ENCODE measurements around the gene TGFBR3L. TPM values are rescaled to one million over a fixed set of nuclear protein-coding genes. Genes with fewer than 3 reads are reported as not detected.

TGFBR3L gene
- total and polyA plus RNA-seq, 2 of the 8 experiments (the other 6 are each of a cell fraction or from before 2014, with no cell fraction given) = 3.1 to 3.7 TPM

DNA sequence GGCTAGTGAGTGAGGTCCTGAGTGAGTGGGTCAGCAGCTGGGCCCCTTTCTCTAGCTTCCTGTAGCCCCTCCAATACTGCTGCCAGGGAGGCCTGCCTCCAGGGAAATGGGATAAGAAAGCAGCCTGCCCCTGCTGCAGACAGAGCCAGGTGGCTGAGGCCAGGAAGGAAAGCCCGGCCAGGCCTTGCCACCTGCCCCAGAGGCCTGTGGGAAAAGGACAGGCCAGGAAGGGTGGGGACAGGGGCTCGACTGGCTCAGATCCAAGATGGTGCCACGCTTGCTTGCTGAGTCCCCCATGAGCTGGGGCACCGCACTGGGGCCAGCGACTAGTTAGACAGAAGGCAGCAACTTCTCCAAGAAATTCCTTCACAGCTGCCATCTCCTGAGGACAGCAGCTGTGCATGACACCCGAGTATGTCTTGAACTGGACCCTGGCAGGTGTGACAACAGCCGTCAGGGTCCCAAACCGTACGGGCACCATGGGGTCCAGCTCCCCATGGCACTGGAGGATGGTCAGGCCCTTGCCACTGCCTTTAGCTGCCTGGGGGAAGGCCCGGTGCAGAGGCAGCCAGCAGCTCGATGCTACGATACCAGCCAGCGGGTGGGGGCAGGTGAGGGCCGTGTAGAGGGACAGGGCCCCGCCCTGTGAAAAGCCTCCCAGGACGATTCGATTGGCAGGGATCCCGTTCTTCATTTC is 35.4 kb upstream of the TGFBR3L start:
- H3K4me1 ChIP-seq (replicated peaks in 1 of 4; ENCODE audit: control insufficient read depth in 3 of 4, insufficient read depth in 4 of 4, low read length in 3 of 4) = peaks cover 0 to 3% (median 0%) of the 10 kb centered on the region in 4 experiments; a peak in 1 of 7 replicates
- H4K20me1 ChIP-seq (replicated peaks in 1 of 2; ENCODE audit: control insufficient read depth in 1 of 2, insufficient read depth in 2 of 2, low read length in 2 of 2) = no peaks in the 10 kb centered on the region
- H2BK20ac ChIP-seq (ENCODE audit: low read length) = no peak overlapping the region
- no peak overlapping the region for H3K23ac ChIP-seq (ENCODE audit: insufficient read length)
- H2BK5ac ChIP-seq (ENCODE audit: low read depth, low read length) = no peak overlapping the region
- H3K56ac ChIP-seq (replicated peaks; ENCODE audit: insufficient read length, low read depth, low read length) = no peak overlapping the region
- no peak overlapping the region for H2BK15ac ChIP-seq (ENCODE audit: low read length)
- H4K8ac ChIP-seq (ENCODE audit: extremely low read depth, insufficient read depth, low read length) = no peak overlapping the region; the same call in 1 of the 2 replicates
- H3K4me3 ChIP-seq (ENCODE audit: extremely low read depth in 1 of 4, insufficient read depth in 2 of 4, low read depth in 3 of 4, low read length in 4 of 4) = no peak overlapping the region
- no peak overlapping the region for H3K9ac ChIP-seq (replicated peaks in 1 of 4; ENCODE audit: extremely low read depth in 1 of 4, low read depth in 3 of 4, low read length in 3 of 4)
- no peak overlapping the region for H2BK120ac ChIP-seq (replicated peaks; ENCODE audit: low read depth, low read length)
- FAIRE-seq (no peak), DNase-seq (ENCODE audit: low read depth in 1 of 2, low spot score in 2 of 2) (no peak)
- ChIA-PET CTCF (ENCODE audit: partially characterized antibody) (interaction anchor here (1.4 to 1.5 kb wide), 3 partner anchors 16 to 24 kb away, joined by 4 read pairs; partner anchors contain the start of gene MAP2K7), POLR2A (ENCODE audit: partially characterized antibody) (interaction anchor here (1.2 kb wide), 1 partner anchor 18 kb away, joined by 3 read pairs; no protein-coding TSS in a partner anchor)
- H3K27ac ChIP-seq (ENCODE audit: low read depth, low read length) = no peak overlapping the region
- H3K14ac ChIP-seq (ENCODE audit: insufficient read length) = no peak overlapping the region
- no peaks in the 10 kb centered on the region for H3K27me3 ChIP-seq (replicated peaks in 1 of 4; ENCODE audit: control insufficient read depth in 3 of 4, extremely low read depth in 1 of 4, insufficient read depth in 3 of 4, low read length in 3 of 4)
- no peak overlapping the region for H2BK12ac ChIP-seq (ENCODE audit: low read depth, low read length)
- H4K91ac ChIP-seq (replicated peaks; ENCODE audit: insufficient read length, low read length) = no peak overlapping the region
- no peak overlapping the region for H4K5ac ChIP-seq (ENCODE audit: insufficient read length, low read depth, low read length)
- no peak overlapping the region for H3K4me2 ChIP-seq (ENCODE audit: insufficient read depth in 1 of 2, low read depth in 2 of 2, low read length in 2 of 2)
- no peak overlapping the region for H2AFZ ChIP-seq (ENCODE audit: low read length)
- H2AK5ac ChIP-seq (ENCODE audit: low read depth, low read length) = no peak overlapping the region
- H3K9me3 ChIP-seq (ENCODE audit: insufficient read depth in 2 of 2, low read depth in 1 of 2, low read length in 1 of 2) = no peaks in the 10 kb centered on the region
- no peak overlapping the region for H3K4ac ChIP-seq (replicated peaks; ENCODE audit: insufficient read length, low read depth, low read length)
- no peaks in the 10 kb centered on the region for H3K79me2 ChIP-seq (ENCODE audit: control insufficient read depth in 1 of 2, insufficient read depth in 2 of 2, low read length in 2 of 2)
- no peaks in the 10 kb centered on the region for H3K36me3 ChIP-seq (ENCODE audit: control insufficient read depth in 2 of 4, insufficient read depth in 4 of 4, low read length in 3 of 4)
- H3K79me1 ChIP-seq (ENCODE audit: low read depth, low read length) = no peaks in the 10 kb centered on the region
- no peak overlapping the region for H3K18ac ChIP-seq (ENCODE audit: extremely low read depth, low read length)
- WGBS, 2 experiments (ENCODE audit: extremely low coverage in 1 of 2, insufficient coverage in 1 of 2, insufficient read length in 1 of 2, insufficient replicate concordance in 2 of 2, low coverage in 1 of 2, low lambda C conversion rate in 2 of 2, missing lambda C conversion rate in 1 of 2) = 90% methylated on average over 18 of the region's 18 CpGs; no CpG with 5 or more reads in 1 of the 2 experiments
- H3K23me2 ChIP-seq (ENCODE audit: low read depth, low read length) = peaks cover 3% of the 10 kb centered on the region; the same call in 1 of the 2 replicates
- TF ChIP-seq CEBPB (IDR thresholded peaks at IDR 0.05; ENCODE audit: low read depth, low read length) (no peak), PHF8 (conservative IDR thresholded peaks at IDR 0.05; ENCODE audit: low read depth, low read length) (no peak), TCF12 (IDR thresholded peaks at IDR 0.05; ENCODE audit: low read depth, low read length) (no peak), CBX5 (IDR thresholded peaks at IDR 0.05; ENCODE audit: low read depth, low read length) (no peak), GTF2F1 (IDR thresholded peaks at IDR 0.05; ENCODE audit: borderline replicate concordance, low read depth, low read length) (no peak), JUND (IDR thresholded peaks at IDR 0.05; ENCODE audit: low read length) (no peak), GABPA (IDR thresholded peaks at IDR 0.05; ENCODE audit: borderline replicate concordance, insufficient read depth, low read length) (no peak), TAF7 (optimal IDR thresholded peaks at IDR 0.05; ENCODE audit: borderline replicate concordance, low read depth, low read length) (no peak), RXRA (IDR thresholded peaks at IDR 0.05; ENCODE audit: insufficient read depth, low read depth, low read length) (no peak)
- TF ChIP-seq, protein P1, sequence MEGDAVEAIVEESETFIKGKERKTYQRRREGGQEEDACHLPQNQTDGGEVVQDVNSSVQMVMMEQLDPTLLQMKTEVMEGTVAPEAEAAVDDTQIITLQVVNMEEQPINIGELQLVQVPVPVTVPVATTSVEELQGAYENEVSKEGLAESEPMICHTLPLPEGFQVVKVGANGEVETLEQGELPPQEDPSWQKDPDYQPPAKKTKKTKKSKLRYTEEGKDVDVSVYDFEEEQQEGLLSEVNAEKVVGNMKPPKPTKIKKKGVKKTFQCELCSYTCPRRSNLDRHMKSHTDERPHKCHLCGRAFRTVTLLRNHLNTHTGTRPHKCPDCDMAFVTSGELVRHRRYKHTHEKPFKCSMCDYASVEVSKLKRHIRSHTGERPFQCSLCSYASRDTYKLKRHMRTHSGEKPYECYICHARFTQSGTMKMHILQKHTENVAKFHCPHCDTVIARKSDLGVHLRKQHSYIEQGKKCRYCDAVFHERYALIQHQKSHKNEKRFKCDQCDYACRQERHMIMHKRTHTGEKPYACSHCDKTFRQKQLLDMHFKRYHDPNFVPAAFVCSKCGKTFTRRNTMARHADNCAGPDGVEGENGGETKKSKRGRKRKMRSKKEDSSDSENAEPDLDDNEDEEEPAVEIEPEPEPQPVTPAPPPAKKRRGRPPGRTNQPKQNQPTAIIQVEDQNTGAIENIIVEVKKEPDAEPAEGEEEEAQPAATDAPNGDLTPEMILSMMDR (IDR thresholded peaks at IDR 0.05; ENCODE audit: control extremely low read depth in 1 of 3, insufficient read depth in 1 of 3, low read depth in 1 of 3, low read length in 3 of 3) = no peak

Measured in H1 (cell line).